Fibroblast of the conjunctiva (primary cell): ENCODE results near the gene TERT.
"Not testable (repeated sequence)": the region's sequence is repeated elsewhere in the genome, so short reads cannot be mapped to it uniquely, and the experiment has no call there.

Source experiments
- DNase-seq: peaks from one replicate; pipeline ENCODE4 v3.0.0-alpha.2; 2010; ENCODE audit warnings: low read depth

TERT gene

DNA sequence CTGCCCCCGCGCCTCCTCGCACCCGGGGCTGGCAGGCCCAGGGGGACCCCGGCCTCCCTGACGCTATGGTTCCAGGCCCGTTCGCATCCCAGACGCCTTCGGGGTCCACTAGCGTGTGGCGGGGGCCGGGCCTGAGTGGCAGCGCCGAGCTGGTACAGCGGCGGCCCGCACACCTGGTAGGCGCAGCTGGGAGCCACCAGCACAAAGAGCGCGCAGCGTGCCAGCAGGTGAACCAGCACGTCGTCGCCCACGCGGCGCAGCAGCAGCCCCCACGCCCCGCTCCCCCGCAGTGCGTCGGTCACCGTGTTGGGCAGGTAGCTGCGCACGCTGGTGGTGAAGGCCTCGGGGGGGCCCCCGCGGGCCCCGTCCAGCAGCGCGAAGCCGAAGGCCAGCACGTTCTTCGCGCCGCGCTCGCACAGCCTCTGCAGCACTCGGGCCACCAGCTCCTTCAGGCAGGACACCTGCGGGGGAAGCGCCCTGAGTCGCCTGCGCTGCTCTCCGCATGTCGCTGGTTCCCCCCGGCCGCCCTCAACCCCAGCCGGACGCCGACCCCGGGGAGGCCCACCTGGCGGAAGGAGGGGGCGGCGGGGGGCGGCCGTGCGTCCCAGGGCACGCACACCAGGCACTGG lies 548 bp downstream of the TERT start:
- no peak for DNase-seq

DNA sequence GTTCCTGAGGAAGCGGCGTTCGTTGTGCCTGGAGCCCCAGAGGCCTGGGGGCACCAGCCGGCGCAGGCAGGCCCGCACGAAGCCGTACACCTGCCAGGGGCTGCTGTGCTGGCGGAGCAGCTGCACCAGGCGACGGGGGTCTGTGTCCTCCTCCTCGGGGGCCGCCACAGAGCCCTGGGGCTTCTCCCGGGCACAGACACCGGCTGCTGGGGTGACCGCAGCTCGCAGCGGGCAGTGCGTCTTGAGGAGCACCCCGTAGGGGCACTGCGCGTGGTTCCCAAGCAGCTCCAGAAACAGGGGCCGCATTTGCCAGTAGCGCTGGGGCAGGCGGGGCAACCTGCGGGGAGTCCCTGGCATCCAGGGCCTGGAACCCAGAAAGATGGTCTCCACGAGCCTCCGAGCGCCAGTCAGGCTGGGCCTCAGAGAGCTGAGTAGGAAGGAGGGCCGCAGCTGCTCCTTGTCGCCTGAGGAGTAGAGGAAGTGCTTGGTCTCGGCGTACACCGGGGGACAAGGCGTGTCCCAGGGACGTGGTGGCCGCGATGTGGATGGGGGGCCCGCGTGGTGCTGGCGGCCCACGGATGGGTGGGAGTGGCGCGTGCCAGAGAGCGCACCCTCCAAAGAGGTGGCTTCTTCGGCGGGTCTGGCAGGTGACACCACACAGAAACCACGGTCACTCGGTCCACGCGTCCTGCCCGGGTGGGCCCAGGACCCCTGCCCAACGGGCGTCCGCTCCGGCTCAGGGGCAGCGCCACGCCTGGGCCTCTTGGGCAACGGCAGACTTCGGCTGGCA lies 1.3 kb downstream of the TERT start:
- no peak for DNase-seq

DNA sequence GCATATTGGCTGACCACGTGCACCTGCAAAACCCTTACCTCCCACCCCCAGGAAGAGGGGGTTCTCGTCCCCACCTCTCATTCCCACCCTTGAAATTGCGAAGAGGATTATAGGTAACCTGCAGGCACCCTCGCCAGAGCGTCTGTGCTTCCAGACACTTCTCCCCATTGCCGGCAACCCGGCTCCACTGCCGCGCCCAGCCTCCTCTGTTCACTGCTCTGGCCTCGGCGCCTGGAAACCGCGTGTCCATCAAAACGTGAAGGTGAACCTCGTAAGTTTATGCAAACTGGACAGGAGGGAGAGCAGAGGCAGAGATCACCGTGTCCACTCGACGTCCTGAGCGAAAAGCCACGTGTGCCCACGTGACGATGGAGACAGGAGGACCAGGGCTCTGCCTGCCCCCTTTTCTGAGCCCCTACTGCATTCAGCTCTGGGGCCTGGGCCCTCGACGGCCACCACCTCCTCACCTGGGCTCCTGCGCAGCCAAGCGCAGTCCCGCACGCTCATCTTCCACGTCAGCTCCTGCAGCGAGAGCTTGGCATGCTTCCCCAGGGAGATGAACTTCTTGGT lies 1.9 kb downstream of the TERT start:
- DNase-seq = no peak

DNA sequence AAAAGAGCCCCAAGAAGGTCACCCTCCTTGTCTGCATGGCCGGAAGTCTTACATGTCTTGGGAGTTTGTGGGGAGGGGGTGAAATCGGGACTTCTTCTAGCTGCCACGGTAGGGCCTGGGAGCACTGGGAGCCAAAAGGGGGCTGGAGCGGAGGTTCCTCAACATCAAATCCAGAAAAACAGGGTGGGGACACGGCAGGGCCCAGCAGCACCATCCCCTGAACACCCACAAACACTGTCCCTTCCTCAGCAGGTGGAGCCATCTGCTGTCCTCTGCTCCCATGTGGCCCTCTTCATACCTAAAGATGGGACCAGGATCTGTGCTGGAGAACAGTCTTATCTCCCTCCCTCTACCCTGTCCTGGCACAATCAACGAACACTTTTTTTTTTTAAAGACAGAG lies 2.7 kb downstream of the TERT start:
- no peak for DNase-seq

DNA sequence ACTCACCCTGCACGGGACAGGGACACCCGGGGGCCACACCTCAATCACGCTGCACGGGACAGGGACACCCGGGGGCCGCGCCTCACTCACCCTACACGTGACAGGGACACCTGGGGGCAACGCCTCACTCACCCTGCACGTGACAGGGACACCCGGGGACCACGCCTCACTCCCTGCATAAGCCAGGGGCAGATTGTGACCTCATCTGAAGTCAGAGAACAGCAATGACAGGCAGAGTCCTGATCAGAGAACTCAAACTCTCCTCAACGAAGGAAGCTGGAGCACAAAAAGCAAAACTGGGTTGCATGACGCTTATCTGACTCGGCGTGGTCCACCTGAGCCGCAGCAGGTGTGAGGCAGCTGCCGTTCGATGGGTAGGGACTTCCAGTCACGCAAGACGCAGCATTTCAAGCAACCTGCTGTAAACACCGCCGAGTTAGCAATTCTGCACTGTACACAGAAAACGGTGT lies 3.2 kb downstream of the TERT start:
- no peak for DNase-seq

DNA sequence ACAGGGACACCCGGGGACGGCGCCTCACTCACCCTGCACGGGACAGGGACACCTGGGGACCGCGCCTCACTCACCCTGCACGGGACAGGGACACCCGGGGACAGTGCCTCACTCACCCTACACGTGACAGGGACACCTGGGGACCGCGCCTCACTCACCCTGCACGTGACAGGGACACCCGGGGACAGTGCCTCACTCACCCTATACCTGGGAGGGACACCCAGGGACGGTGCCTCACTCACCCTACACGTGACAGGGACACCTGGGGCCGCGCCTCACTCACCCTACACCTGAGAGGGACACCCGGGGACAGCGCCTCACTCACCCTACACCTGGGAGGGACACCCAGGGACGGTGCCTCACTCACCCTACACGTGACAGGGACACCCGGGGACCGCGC lies 3.9 kb downstream of the TERT start:
- DNase-seq = not testable (repeated sequence)

DNA sequence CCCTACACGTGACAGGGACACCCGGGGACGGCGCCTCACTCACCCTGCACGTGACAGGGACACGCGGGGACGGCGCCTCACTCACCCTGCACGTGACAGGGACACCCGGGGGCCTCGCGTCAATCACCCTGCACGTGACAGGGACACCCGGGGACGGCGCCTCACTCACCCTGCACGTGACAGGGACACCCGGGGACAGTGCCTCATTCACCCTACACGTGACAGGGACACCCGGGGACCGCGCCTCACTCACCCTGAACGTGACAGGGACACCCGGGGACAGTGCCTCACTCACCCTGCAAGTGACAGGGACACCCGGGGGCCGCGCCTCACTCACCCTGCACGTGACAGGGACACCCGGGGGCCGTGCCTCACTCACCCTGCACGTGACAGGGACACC lies 5.3 kb downstream of the TERT start:
- not testable (repeated sequence) for DNase-seq

DNA sequence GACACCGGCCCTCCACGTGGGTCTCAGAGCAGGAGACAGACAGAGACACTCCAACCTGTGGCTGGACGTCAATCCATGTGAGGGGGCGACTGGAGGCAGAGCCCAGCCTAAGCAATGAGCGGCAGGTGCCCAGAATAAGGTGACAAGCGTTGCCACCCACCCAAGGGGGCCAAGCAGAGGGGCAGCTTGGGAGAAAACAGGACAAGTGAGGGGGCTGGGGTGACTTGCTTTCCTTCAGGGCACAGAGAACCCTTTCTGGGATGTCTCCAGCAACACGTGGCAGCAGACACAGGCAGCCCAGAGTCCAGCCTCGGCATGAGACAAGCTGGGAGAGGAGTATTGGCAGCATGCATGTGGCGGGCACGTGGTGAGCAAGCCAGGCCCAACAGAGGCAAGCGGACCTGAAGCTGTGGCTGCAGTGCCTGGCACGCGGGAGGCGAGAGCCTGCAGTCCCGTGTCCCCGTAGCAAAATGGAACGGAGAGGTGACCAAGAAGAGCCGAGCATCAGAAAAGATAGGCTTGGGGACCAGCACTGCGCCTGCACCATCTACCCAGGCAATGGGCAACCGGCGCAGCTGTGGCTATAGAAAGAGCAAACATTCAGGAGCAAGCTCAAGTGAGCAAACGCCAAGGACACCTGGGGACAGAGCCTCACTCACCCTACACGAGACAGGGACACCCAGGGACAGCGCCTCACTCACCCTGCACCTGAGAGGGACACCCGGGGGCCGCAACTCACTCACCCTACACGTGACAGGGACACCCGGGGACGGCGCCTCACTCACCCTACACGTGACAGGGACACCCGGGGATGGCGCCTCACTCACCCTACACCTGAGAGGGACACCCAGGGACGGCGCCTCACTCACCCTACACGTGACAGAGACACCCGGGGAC lies 6.2 kb downstream of the TERT start:
- DNase-seq = no peak

DNA sequence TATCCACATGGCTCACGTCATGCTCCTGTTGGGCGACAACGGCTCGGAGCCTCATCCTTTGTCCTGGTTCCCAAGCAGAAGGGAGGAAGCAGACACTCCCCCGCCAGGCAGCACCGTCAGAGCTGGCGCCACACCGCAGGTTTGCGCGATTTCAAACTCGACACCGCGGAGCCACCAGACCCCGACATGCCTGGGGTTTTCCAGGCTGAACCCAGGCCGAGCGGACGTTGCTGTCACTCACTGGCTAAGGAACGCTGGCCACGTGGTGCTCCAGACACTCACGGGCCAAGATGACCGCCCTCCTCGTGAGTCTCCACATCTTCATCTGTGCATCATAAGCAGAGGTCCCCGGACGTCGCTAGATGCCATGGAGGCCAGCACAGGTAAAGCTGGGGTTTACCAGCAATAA lies 9.0 kb downstream of the TERT start:
- no peak for DNase-seq

DNA sequence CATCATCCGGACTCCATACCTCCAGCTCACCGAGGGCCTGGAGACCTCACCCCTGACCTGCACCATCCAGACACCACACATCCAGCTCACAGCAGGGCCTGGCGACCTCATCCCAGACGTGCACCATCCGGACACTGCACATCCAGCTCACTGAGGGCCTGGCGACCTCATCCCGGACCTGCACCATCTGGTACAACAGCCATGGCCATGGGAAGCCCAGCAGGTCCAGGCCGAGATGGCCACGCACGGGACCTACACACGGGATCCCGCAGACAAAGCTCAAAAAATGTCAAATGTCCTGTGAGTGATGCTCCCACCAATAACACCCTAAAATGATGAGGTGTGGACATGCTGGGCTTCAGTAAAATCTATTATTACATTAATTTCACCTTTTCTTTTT lies 9.7 kb downstream of the TERT start:
- no peak for DNase-seq

DNA sequence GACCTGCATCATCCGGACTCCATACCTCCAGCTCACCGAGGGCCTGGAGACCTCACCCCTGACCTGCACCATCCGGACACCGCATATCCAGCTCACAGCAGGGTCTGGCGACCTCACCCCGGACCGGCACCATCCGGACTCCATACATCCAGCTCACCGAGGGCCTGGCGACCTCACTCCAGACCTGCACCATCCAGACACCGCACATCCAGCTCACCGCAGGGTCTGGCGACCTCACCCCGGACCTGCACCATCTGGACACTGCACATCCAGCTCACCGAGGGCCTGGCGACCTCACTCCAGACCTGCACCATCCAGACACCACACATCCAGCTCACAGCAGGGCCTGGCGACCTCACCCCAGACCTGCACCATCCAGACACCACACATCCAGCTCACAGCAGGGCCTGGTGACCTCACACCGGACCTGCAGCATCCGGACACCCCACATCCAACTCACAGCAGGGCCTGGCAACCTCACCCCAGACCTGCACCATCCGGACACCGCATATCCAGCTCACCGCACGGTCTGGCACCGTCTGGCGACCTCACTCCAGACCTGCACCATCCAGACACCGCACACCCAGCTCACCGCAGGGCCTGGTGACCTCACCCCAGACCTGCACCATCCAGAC lies 10.4 kb downstream of the TERT start:
- not testable (repeated sequence) for DNase-seq

DNA sequence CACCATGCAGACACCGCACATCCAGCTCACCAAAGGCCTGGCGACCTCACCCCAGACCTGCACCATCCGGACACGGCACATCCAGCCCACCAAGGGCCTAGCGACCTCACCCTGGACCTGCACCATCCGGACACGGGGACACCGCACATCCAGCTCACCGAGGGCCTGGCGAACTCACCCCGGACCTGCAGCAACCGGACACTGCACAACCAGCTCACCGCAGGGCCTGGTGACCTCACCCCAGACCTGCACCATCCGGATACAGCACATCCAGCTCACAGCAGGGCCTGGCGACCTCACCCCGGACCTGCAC lies 11.2 kb downstream of the TERT start:
- DNase-seq = not testable (repeated sequence)

DNA sequence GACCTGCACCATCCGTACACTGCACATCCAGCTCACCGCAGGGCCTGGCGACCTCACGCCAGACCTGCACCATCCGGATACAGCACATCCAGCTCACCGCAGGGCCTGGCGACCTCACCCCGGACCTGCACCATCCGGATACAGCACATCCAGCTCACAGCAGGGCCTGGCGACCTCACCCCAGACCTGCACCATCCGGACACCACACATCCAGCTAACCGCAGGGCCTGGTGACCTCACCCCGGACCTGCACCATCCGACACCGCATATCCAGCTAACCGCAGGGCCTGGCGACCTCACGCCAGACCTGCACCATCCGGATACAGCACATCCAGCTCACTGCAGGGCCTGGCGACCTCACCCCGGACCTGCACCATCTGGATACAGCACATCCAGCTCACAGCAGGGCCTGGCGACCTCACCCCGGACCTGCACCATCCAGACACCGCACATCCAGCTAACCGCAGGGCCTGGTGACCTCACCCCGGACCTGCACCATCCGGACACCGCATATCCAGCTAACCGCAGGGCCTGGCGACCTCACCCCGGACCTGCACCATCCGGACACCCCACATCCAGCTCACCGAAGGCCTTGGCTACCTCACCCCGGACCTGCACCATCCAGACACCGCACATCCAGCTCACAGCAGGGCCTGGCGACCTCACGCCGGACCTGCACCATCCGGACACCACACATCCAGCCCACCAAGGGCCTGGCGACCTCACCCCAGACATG lies 11.7 kb downstream of the TERT start:
- DNase-seq = not testable (repeated sequence)

DNA sequence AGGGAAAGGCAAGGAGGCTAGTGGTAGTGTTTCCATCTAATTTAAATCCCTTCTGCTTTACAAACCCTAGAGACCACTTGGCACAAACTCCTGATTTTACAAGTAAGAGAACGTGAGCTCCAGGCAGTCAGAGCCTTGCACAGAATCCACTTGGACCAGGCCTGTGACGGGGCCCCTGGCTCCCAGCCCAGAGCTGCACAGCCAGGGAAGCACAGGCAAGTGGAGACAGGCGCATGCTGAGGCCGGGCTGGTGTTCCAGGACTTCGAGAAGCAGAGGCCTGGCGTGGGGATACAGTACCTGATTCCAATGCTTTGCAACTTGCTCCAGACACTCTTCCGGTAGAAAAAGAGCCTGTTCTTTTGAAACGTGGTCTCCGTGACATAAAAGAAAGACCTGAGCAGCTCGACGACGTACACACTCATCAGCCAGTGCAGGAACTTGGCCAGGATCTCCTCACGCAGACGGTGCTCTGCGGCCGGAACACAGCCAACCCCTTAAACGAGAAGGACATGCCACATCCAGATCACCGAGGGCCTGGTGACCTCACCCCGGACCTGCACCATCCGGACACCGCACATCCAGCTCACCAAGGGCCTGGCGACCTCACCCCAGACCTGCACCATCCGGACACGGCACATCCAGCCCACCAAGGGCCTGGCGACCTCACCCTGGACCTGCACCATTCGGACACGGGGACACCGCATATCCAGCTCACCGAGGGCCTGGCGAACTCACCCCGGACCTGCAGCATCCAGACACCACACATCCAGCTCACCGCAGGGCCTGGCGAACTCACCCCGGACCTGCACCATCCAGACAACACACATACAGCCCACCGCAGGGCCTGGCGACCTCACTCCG lies 12.5 kb downstream of the TERT start:
- no peak for DNase-seq

DNA sequence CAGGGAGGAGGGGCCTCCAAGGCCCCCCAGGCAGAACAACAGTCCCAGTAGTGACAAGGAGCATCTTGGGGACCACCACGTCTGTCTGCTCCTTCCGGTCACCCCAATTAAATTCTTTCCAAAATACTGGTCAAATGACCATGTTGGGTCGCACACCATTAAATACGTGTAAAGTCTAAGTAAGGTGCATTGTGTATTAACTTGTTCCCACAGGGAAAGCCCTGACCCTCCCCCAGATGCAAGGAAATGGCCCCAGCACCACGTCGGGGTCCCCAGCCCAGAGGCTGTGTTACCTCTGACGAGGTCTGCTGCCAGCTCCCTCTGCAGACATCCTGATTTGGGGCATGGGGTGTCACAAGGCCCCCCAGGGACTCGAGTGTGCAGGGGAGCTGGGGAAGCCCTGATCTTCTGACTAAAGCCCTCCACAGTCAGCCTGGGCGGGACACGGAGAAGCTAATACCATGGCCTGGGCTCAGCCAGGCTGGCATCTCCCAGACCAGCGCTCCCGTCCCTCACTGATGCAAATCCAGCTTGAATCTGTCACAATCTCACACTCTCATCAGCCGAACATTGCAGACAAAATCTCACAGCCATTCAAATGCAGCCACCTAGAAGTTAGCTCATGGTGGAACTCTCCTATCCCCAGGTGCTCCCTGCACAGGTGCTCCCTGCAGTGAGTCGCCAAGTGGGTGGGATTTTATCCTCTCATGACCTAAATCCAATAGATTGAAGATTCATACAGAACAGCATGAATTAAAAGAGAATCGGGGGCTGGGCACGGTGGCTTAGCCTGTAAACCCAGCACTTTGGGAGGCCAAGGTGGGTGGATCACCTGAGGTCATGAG lies 13.6 kb downstream of the TERT start:
- no peak for DNase-seq

DNA sequence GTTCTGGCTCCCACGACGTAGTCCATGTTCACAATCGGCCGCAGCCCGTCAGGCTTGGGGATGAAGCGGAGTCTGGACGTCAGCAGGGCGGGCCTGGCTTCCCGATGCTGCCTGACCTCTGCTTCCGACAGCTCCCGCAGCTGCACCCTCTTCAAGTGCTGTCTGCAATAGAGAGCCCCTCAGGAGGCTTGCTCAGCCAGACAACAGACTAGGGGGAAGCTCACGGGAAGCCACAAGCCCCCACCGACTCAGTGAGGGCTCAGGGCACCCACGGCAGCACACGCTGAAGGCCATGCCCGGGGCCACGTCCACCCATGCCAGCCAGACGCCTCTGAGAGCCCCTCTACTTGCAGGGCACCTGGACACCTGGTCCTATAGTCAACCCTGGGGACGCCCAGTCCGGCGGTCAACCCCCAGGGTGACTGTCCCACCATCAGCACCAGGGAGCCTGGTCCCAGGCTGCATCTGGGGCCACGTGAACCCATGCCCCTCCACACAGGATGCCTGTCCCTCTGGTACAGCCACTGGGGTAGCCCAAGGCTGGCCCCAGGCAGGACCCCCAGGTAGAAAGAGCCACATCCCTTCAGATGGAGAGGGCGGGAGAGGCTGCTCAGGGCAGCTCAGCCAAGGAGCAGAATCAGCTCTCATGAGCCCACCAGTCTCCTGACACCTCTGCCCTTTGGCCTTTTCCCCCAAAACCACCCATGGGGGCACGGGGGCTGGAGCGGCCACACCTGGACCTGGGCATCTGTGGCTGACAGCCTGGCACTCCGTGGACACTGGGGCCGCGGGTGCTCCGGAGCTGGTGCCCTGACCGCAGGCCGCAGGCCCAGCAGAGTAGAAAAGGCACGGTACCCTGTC lies 14.5 kb downstream of the TERT start:
- DNase-seq = no peak

DNA sequence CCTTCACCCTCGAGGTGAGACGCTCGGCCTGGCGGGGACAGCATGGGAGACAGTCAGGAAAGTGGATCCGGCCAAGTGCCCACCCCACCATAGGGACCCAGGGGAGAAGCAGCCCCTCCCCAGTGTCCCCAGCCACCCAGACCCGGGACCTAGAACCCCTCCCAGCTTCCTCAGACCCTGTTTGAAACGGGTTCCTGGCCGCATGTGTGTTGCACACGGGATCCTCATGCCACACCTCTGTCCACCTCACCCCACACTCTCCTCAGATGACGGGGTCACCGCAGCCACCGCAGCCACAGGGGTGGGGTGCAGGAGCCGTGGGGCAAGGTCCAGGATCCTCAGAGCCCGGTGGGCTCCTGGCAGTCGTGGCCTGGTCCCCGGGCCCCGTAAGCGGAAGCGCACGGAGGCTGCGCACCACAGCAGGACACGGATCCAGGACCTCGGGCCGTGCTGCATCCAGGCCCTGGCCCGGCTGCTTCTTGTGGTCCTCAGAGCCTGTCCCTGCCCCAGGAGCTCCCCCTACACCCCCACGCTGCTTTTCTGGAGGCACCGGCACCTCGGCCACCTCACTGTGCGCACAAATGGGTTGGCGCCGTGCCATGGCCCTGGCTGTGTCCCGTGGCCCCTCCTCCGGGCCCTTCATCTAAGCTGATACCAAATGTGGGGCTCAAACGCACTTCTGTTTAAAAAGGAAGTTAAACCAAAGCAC lies 15.3 kb downstream of the TERT start:
- DNase-seq = no peak
